Activated CD4-positive, alpha-beta memory T cell treated with anti-CD3 and anti-CD28 coated beads for 36 hours (primary cell): Measurements from ENCODE around the gene OTC. TPM values are rescaled to one million over a fixed set of nuclear protein-coding genes. Genes with fewer than 3 reads are reported as not detected.

Experiments used
- total RNA-seq, 2 experiments: library from RNA; stranded (reverse); gene quantifications; one replicate each; pipeline ENCODE4 v1.2.3, GENCODE V29; 2021

Gene OTC
- total RNA-seq, 2 experiments from 2014 or later = not detected

Other genes starting within 250 kb of the OTC start
- gene SRPX, start 131.7 kb upstream of the OTC start, total RNA-seq = under 1 TPM; 0.24 TPM
- gene RPGR, start 25.1 kb upstream of the OTC start, total RNA-seq = 1 to 10 TPM; 5.7 to 8.3 TPM
- under 1 TPM; 0.69 to 0.73 TPM for gene TSPAN7, start 208.9 kb downstream of the OTC start, total RNA-seq